ENCODE data around the gene ACMSD. TPM values are rescaled to one million over a fixed set of nuclear protein-coding genes. Genes with fewer than 3 reads are reported as not detected.

Gene ACMSD
- total and polyA plus RNA-seq, 2 of the 13 experiments (the other 11 are each of a cell fraction or from before 2014, with no cell fraction given): not detected

DNA sequence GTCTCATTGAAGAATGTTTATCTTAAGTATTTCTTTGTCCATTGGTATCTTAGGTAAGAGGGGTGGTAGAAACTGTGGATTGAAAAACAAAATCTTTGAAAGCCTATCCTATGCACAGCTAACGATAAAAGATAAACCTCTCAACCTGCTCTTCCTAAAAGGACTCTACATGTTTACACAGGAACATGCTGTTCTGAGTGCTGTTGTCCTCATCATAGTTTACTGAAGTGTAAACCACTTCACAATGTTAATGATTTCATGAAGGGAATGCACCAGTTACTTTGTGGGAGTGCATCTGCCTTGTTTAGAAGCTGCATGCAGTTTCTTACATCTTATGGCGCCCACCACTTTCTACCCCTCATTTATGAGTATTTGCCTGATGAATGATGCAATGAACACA, 1.2 kb downstream of the ACMSD start:
- Histone ChIP-seq H2AFZ (ENCODE audit: low read length) (no peak overlapping the region), H3K4me2 (ENCODE audit: low read depth, low read length) (no peak overlapping the region), H3K27me3 (ENCODE audit: control insufficient read depth in 1 of 2, insufficient read depth in 2 of 2, low read length in 2 of 2) (no peaks in the 10 kb centered on the region), H3K4me1 (ENCODE audit: insufficient read depth, low read length) (peaks cover 17% of the 10 kb centered on the region), H3K4me3 (replicated peaks in 1 of 3; ENCODE audit: insufficient read depth in 1 of 3, low read depth in 2 of 3, low read length in 3 of 3) (no peak overlapping the region), H3K79me2 (ENCODE audit: insufficient read depth, low read length) (no peaks in the 10 kb centered on the region), H3K36me3 (replicated peaks in 1 of 2; ENCODE audit: control insufficient read depth in 1 of 2, insufficient read depth in 2 of 2, low read length in 2 of 2) (no peaks in the 10 kb centered on the region), H3K9ac (ENCODE audit: insufficient read depth, low read depth, low read length) (no peak overlapping the region), H4K20me1 (ENCODE audit: insufficient read depth, low read length) (no peaks in the 10 kb centered on the region), H3K9me3 (ENCODE audit: low read length) (peaks cover 9% of the 10 kb centered on the region; the same call in 1 of the 2 replicates), H3K27ac (ENCODE audit: extremely low read length, insufficient read depth, low read length) (no peak overlapping the region)
- in situ Hi-C loops (cut with HindIII; ENCODE audit: extremely low pct_ligation_motif_present, low pct_unique_long_range_greater_than_20kb): no loop called here
- no peak for ATAC-seq
- FAIRE-seq: no peak
- ChIA-PET CTCF (ENCODE audit: low intra/inter-chr PET ratio, low total read pairs) (no interaction called here), POLR2A (no interaction called here)
- BruUV-seq (replicated peaks): no TSS peak
- TF ChIP-seq ZXDC (CRISPR knock-in tag; IDR thresholded peaks at IDR 0.05) (no peak), PLSCR1 (CRISPR knock-in tag; IDR thresholded peaks at IDR 0.05; ENCODE audit: borderline replicate concordance) (no peak), TGIF2 (CRISPR knock-in tag; IDR thresholded peaks at IDR 0.05) (no peak), EP300 (IDR thresholded peaks at IDR 0.05; ENCODE audit: low read depth in 2 of 2, low read length in 2 of 2) (no peak), EP300 (CRISPR knock-in tag; IDR thresholded peaks at IDR 0.05; ENCODE audit: borderline replicate concordance) (no peak), RBAK (CRISPR knock-in tag; IDR thresholded peaks at IDR 0.05) (no peak), ELF1 (CRISPR knock-in tag; IDR thresholded peaks at IDR 0.05) (no peak), SP2 (CRISPR knock-in tag; IDR thresholded peaks at IDR 0.05) (no peak)
- TF ChIP-seq, protein P1, sequence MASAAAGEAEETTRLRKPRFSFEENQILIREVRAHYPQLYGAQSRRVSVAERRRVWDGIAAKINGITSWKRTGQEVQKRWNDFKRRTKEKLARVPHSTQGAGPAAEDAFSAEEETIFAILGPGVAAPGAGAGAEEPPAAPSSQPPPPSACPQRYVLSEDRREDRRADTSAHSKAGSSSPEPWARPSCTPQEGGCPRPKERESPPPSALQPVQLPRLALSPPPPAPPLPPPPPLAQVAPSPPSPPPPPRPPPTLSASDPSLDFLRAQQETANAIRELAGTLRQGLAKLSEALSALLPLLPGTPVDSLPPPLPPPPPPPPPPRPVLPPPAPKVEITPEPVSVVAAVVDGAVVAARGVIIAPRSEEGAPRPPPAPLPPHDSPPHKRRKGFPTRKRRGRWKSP (CRISPR knock-in tag; IDR thresholded peaks at IDR 0.05): no peak
- intact Hi-C loops (cut with micrococcal nuclease; ENCODE audit: unreplicated experiment): no loop called here
- 50% methylated on average over 2 of the region's 2 CpGs for WGBS (ENCODE audit: low lambda C conversion rate)
- no peak for DNase-seq (ENCODE audit: low spot score)
